AG04449 (cell line): ENCODE data around the gene TMEM132E.
"Not testable (repeated sequence)": the region's sequence is repeated elsewhere in the genome, so short reads cannot be mapped to it uniquely, and the experiment has no call there.

Experiments
- CTCF ChIA-PET: fragments of 350-600 bp; formaldehyde crosslinking; extraction: SDS; loops from one replicate; lab custom pipeline; 2021; ENCODE audit warnings: antibody characterized with exemption; lab: Yijun Ruan, JAX
- POLR2A ChIA-PET: fragments of 400-600, 350-600 bp; formaldehyde crosslinking; extraction: SDS; loops from one replicate; lab custom pipeline; 2020; ENCODE audit warnings: antibody characterized with exemption, inconsistent platforms; lab: Yijun Ruan, JAX
- DNase-seq: peaks from one replicate; pipeline ENCODE4 v3.0.0-alpha.2; 2010; ENCODE audit warnings: low read depth, low spot score
- H3K4me3 ChIP-seq: 2 replicates; pipeline ENCODE4 v1.5.1; 2011; ENCODE audit warnings: low read depth, mild to moderate bottlenecking, control low read depth, low read length
- CTCF ChIP-seq: IDR thresholded peaks from one replicate; pipeline ENCODE4 v1.5.1; 2011; ENCODE audit warnings: mild to moderate bottlenecking, moderate library complexity, low read length, control low read depth, inconsistent platforms; ENCODE audit not compliant: insufficient read depth; ENCODE audit errors: missing control alignments

Gene TMEM132E

GRCh38 chr17:34579017-34579946 lies at the start of gene TMEM132E:
Gene TMEM132E (plus strand): TSS chr17:34579582. CDS start chr17:34581077, 1,495 bp downstream.
- POLR2A ChIA-PET, result no interaction called here
- TF ChIP-seq CTCF, result no peak
- DNase-seq, result no peak
- peak within 1 kb of the TSS; percentile 41 for H3K4me3 ChIP-seq
- CTCF ChIA-PET, result interaction anchor here (1.3 kb wide), 1 partner anchor 541 kb away, joined by 4 read pairs; the partner anchor contains the start of gene RAD51D

GRCh38 chr17:34530918-34531317 lies 48.5 kb upstream of the TMEM132E start:
- ChIA-PET CTCF (no interaction called here), POLR2A (no interaction called here)
- H3K4me3 ChIP-seq, result no peak overlapping the region
- TF ChIP-seq CTCF, result no peak
- DNase-seq, result no peak

GRCh38 chr17:34532281-34533065 lies 46.9 kb upstream of the TMEM132E start:
- ChIA-PET CTCF (interaction anchor here (1.2 kb wide), 1 partner anchor 10 kb away, joined by 3 read pairs; no protein-coding TSS in a partner anchor), POLR2A (no interaction called here)
- no peak for DNase-seq
- no peak for TF ChIP-seq CTCF
- no peak overlapping the region for H3K4me3 ChIP-seq

GRCh38 chr17:34533806-34534527 lies 45.4 kb upstream of the TMEM132E start:
- H3K4me3 ChIP-seq, result no peak overlapping the region
- POLR2A ChIA-PET, result no interaction called here
- CTCF ChIA-PET, result no interaction called here
- DNase-seq, result no peak
- TF ChIP-seq CTCF, result no peak

GRCh38 chr17:34537445-34537844 lies 41.9 kb upstream of the TMEM132E start:
- H3K4me3 ChIP-seq, result no peak overlapping the region
- no peak for DNase-seq

GRCh38 chr17:34538582-34538981 lies 40.8 kb upstream of the TMEM132E start:
- POLR2A ChIA-PET, DNase-seq, CTCF ChIA-PET, H3K4me3 ChIP-seq: not testable (repeated sequence)

More at GRCh38 chr17:34537445-34537844, 41.9 kb upstream of the TMEM132E start:
- CTCF ChIA-PET, result no interaction called here
- no peak for TF ChIP-seq CTCF
- POLR2A ChIA-PET, result no interaction called here
